Adipocyte (in vitro differentiated cells): Measurements from ENCODE around the gene TRIM29.

Experiments
- DNase-seq: peaks from one replicate; pipeline ENCODE4 v3.0.0-alpha.2; 2015; ENCODE audit warnings: low read depth
- H3K27me3 ChIP-seq: replicated peaks from 2 replicates; pipeline ENCODE4 v1.7.0; 2013; ENCODE audit warnings: mild to moderate bottlenecking, low read length, moderate library complexity; ENCODE audit not compliant: control insufficient read depth, insufficient read depth
- H3K36me3 ChIP-seq: 2 replicates; pipeline ENCODE4 v1.7.0; 2013; ENCODE audit warnings: low read length, mild to moderate bottlenecking, moderate library complexity; ENCODE audit not compliant: control insufficient read depth, insufficient read depth, severe bottlenecking
- H3K4me1 ChIP-seq: 2 replicates; pipeline ENCODE4 v1.7.0; 2013; ENCODE audit warnings: mild to moderate bottlenecking, low read length, moderate library complexity; ENCODE audit not compliant: control insufficient read depth, insufficient read depth
- H3K4me3 ChIP-seq: 2 replicates; pipeline ENCODE4 v1.7.0; 2013; ENCODE audit warnings: mild to moderate bottlenecking, low read length, moderate library complexity
- H3K9ac ChIP-seq: 2 replicates; pipeline ENCODE4 v1.7.0; 2013; ENCODE audit warnings: mild to moderate bottlenecking, low read length, moderate library complexity
- H3K9me3 ChIP-seq: 2 replicates; pipeline ENCODE4 v1.7.0; 2013; ENCODE audit warnings: mild to moderate bottlenecking, low read length, moderate library complexity; ENCODE audit not compliant: control insufficient read depth

Gene TRIM29

DNA sequence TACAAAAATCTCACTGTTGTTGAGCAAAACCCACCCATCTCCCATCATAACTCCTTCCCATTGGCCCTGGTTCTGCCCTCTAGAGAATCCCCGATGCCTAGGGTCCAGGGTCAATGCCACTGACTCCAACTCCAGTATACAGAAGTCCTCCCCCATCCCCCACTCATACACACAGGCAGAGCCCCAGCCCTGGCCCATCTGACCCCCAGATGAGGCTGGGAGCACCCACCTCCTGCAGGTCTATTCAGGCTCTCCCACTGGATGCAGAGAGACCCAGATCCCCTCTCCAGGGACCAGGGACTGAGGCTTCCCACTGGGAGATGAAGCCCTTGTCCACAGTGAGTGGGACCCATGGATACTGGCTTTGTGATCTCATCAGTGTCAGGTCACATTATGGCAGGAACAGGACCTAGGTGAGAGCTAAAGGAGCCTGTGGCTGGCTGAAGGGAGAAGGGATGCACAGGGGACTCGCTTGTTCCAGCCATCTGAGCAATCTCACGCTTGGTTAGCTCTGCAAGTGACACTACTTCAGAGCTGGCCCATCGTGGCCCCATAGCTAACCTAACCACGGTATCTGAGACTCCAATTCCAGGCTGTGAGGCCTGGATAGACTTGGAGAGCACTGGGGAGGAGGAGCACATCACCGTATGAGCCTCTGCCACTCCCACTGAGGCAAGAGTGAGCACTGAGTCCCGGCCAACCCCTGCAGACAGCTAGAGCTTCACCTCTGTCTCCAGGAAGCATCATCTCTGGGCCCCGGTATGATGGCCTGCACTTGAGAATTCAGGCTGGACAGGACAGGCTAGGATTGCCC is 35.7 kb downstream of the TRIM29 start:
- no peaks in the 10 kb centered on the region for H3K36me3 ChIP-seq
- no peak overlapping the region for H3K4me3 ChIP-seq
- no peak overlapping the region for H3K9ac ChIP-seq
- H3K27me3 ChIP-seq, result peaks cover 92% of the 10 kb centered on the region
- no peaks in the 10 kb centered on the region for H3K4me1 ChIP-seq
- DNase-seq, result no peak
- no peaks in the 10 kb centered on the region for H3K9me3 ChIP-seq

DNA sequence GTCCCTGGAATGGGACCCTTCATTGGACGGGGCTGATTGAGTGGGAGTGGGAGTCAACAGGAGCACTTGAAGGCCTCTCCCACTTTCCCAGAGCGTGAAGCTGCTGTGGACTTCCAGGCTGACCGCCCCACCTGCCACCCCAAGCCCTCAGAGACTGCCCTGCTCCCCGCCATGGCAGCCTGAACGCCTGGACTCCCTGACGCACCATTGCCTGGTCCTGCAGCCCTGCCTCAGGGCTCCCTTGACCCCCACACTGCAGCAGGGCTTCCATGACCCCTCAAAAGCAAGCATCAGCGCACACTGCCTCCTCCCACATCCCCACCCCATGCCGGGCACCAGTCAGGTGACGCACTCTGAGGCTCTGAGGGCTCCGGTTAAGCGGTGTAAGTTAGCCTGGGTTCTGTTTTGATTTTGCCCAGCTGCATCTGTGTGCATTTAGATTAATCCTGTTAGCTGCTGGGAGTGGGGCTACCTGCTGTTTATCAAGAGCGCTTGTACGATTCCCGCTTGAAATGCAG is 39.4 kb downstream of the TRIM29 start:
- H3K27me3 ChIP-seq, result peaks cover 79% of the 10 kb centered on the region
- no peak overlapping the region for H3K4me3 ChIP-seq
- no peak overlapping the region for H3K9ac ChIP-seq
- no peaks in the 10 kb centered on the region for H3K9me3 ChIP-seq
- DNase-seq, result no peak
- H3K36me3 ChIP-seq, result no peaks in the 10 kb centered on the region
- no peaks in the 10 kb centered on the region for H3K4me1 ChIP-seq

DNA sequence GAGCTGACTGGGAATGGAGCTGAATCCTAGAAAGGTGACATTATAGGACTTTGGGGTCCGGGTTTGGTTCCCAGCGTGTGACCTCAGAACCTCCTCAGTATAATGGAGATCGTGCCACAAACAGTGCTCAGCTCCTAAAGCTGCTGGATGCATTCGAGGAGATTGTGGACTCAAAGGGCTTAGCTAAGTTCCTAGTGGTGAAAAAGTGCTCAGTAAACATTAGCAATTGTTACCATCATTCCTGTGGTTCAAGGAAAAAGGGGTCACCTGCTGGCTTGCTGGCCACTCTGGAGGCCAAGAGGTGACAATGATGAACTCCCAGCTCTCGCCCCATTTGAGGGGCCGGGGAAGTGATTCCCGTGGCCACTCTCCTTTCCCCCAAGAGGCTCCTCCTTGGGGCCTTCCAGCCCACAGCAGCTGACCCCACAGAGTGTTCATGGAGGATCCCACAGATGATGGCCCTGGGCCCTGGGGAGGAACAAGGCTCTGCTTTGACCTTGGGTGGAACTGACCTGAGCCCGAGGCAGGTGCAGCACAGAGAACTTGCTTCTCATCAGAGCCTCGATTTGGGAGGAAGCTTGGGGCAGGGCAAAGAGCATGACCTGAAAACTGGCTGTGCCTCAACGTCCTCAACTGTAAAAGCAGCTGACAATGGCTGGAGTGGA is 40.1 kb downstream of the TRIM29 start:
- no peak for DNase-seq
- H3K9me3 ChIP-seq, result no peaks in the 10 kb centered on the region
- no peak overlapping the region for H3K9ac ChIP-seq
- no peaks in the 10 kb centered on the region for H3K36me3 ChIP-seq
- no peaks in the 10 kb centered on the region for H3K4me1 ChIP-seq
- H3K27me3 ChIP-seq, result peaks cover 75% of the 10 kb centered on the region
- no peak overlapping the region for H3K4me3 ChIP-seq

DNA sequence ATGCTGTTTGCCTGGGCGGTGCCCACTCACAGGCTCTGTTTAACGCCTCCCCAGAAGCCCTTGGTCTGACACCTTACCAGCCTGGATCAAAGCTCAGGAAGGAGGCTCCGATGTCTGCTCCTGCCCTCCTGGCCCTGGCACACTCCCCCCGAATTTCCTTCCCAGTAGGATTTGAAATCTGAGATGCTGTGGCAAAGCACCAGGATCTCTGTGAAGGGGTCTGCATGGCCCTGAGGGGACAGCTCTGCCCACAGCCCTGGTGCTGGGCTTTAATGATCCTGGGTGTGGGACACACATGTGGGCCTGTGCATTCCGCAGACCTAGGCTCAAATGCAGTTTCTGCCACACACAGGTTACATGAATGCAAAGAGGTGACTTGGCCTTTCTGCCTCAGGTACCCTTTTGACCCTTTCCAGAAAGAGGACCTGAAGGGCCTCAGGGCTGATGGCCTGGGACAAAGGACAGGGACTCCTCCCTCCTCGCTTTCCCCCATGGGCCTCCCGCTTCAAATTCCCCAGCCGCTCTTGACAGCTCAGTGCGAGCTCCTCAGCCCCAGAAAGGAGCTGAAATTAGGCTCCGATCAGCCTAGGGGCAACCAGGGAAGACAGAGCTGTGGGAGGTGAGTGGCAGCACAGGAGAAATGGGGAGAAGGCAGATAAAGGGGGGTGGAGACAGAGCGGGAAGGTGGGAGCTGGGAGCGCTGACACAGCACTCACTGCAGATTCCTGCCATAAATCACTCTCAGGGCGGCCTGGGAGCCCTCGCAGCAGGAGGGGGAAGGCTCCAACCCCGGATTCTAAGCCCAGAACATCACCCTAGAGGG is 41.3 kb downstream of the TRIM29 start:
- no peak for DNase-seq
- Histone ChIP-seq H3K27me3 (peaks cover 70% of the 10 kb centered on the region), H3K4me3 (no peak overlapping the region)

DNA sequence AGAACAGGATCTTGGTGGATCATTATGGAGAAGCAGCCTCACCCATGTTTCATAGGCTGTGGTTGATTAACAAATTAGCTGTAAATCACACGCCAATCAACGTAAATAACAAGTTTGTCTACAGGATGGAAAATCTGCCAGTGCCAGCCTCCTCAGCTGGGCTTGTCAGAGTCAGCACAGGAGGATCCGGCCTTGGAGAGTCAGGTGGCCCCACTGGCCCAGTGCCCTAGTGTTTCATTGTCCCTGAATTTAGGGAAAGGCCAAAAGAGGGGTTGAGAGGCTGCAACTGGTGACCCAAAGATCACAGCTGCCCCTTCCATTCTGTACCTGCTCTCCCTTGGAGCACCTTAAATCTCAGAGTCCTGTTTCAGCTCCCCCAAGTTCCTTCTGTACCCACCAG is 42.4 kb downstream of the TRIM29 start:
- Histone ChIP-seq H3K4me1 (peaks cover 6% of the 10 kb centered on the region), H3K9me3 (no peaks in the 10 kb centered on the region), H3K36me3 (no peaks in the 10 kb centered on the region), H3K27me3 (peaks cover 61% of the 10 kb centered on the region), H3K9ac (no peak overlapping the region), H3K4me3 (no peak overlapping the region)
- DNase-seq, result no peak

More for the DNA sequence above, 41.3 kb downstream of the TRIM29 start:
- no peak overlapping the region for H3K9ac ChIP-seq
- H3K4me1 ChIP-seq, result peaks cover 1% of the 10 kb centered on the region
- H3K9me3 ChIP-seq, result no peaks in the 10 kb centered on the region
- H3K36me3 ChIP-seq, result no peaks in the 10 kb centered on the region

DNA sequence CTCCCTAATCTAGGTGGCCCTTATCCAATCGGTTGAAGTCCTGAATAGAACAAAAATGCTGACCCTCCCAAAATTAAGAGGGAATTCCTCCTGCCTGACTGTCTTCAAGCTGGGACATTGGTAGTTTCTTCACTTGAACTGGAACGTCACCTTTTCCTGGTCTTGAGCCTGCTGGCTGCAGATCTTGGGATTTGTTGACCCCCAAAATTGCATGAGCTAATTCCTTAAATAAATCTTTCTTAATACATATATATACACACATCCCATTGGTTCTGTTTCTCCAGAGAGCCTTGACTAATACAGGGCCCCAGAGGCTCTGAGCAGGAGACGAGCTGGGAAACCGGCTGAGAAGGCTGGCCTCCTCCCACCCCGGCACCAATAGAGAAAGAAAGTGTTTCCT is 46.2 kb downstream of the TRIM29 start:
- Histone ChIP-seq H3K4me1 (peaks cover 6% of the 10 kb centered on the region), H3K9ac (no peak overlapping the region), H3K4me3 (no peak overlapping the region), H3K27me3 (peaks cover 51% of the 10 kb centered on the region), H3K36me3 (no peaks in the 10 kb centered on the region), H3K9me3 (no peaks in the 10 kb centered on the region)
- DNase-seq, result no peak

DNA sequence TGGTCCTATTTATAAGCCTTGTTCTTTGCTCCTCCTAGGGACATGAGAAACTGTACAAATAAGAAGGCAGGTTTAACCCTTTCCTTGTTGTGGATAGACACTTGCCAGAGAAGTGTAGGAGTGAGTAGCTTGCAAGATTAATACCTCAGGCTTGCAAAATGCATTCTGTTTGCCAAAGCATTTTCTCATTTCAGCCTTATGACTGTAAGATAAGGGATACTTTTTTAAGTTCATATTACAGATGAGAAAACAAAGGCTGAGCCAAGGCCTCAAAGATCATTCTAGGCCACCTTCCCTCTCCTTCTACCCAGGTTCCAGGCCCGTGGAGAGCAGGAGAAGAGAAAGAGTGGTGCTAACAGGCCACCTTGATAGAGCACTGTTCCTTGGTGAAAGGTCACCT is 46.8 kb downstream of the TRIM29 start:
- no peak for DNase-seq
- H3K36me3 ChIP-seq, result no peaks in the 10 kb centered on the region
- no peak overlapping the region for H3K4me3 ChIP-seq
- peaks cover 6% of the 10 kb centered on the region for H3K4me1 ChIP-seq
- peaks cover 51% of the 10 kb centered on the region for H3K27me3 ChIP-seq
- no peaks in the 10 kb centered on the region for H3K9me3 ChIP-seq
- H3K9ac ChIP-seq, result no peak overlapping the region

DNA sequence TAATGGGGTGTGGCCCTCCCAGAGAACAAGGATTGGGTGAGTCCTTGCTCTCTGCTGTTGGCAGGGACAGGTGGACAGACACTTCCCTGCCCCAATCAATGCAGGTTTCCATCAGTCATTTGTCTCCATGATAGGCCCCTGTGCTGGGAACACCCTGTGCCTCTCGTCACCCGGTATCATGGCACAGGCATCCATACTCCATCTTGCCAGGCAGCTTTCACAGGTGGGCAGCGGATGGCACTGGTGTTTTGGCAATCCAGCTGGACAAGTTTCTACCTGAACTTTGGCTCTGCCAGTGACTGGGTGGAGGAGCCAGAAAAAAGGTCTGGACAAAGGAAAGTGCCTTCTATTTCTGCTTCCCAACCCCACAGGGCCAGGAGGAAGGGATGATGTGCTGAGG is 47.5 kb downstream of the TRIM29 start:
- Histone ChIP-seq H3K4me3 (no peak overlapping the region), H3K4me1 (peaks cover 6% of the 10 kb centered on the region), H3K9me3 (no peaks in the 10 kb centered on the region), H3K27me3 (peaks cover 45% of the 10 kb centered on the region), H3K9ac (no peak overlapping the region), H3K36me3 (no peaks in the 10 kb centered on the region)
- no peak for DNase-seq

DNA sequence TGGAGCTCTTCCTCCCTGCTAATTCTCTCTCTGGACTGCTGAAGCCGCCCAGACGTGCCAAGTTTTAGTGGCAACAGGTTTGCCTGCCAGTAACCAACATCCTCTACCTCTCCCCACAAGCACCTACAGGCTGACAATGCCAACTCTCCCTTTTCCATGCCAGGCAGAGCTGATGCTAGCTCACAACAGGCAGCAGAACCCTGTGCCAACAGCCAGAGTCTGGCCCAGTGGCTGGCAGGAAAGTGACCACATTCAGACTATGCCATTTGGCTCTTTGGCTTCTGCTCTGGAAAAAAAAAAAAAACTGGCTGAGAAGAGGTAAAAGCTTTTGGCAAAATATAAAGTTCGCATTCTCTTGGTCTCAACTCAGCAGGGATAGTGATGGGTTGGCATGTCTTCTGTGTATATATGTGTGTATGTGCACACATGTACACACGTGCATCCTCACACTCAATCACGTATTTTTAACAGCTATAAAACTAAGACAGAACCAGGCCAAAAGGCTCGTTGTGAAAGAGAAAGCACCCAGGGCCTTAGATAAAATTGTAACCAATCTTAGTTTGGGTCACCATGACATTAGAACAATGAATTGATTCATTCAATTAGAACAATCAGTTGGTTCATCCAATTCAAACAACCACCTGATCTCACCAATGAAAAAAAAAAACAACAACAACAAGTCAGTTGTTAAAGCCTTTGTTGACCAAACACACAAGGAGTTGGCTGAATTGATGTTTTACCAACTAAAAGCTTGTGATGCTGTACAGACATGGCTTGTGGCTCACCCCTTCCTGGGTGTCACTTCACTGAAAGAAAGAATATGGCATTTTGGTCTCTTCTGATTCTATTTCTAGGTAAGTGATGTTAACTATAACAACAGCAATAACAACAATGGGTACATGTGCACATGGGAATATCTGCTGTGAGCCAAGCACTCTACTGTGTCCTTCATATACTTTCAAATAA is 48.6 kb downstream of the TRIM29 start:
- Histone ChIP-seq H3K36me3 (no peaks in the 10 kb centered on the region), H3K4me3 (no peak overlapping the region), H3K27me3 (peaks cover 40% of the 10 kb centered on the region), H3K9ac (no peak overlapping the region), H3K4me1 (peaks cover 6% of the 10 kb centered on the region), H3K9me3 (no peaks in the 10 kb centered on the region)
- DNase-seq, result no peak

DNA sequence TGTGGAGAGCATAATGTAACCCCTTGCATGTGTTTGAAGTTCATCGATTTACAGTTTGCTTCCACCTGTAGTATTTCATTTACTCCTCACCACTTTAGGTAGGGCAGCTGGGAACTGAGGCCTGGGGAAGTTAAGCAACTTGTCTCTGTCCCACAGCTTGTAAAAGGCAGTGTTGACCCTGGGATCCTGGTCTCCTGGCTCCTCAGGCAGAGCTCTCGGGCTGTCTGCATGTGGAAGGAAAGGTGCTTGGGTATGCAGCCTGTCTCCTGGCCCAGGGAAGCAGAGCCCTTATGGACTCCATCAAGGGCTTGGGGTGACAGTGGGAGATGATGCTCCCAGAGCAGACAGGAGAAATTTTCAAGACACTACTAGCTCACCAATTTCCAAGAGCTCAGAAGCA is 49.9 kb downstream of the TRIM29 start:
- H3K9ac ChIP-seq, result no peak overlapping the region
- H3K36me3 ChIP-seq, result no peaks in the 10 kb centered on the region
- H3K4me3 ChIP-seq, result no peak overlapping the region
- H3K4me1 ChIP-seq, result peaks cover 6% of the 10 kb centered on the region
- DNase-seq, result no peak
- peaks cover 40% of the 10 kb centered on the region for H3K27me3 ChIP-seq
- H3K9me3 ChIP-seq, result no peaks in the 10 kb centered on the region
